ENCODE results near the gene SPTY2D1.
"Not testable (repeated sequence)": the region's sequence is repeated elsewhere in the genome, so short reads cannot be mapped to it uniquely, and the experiment has no call there.

SPTY2D1 gene

GRCh38 chr11:18600915-18601569 lies 33.1 kb downstream of the SPTY2D1 start:
- TF ChIP-seq, protein P1, sequence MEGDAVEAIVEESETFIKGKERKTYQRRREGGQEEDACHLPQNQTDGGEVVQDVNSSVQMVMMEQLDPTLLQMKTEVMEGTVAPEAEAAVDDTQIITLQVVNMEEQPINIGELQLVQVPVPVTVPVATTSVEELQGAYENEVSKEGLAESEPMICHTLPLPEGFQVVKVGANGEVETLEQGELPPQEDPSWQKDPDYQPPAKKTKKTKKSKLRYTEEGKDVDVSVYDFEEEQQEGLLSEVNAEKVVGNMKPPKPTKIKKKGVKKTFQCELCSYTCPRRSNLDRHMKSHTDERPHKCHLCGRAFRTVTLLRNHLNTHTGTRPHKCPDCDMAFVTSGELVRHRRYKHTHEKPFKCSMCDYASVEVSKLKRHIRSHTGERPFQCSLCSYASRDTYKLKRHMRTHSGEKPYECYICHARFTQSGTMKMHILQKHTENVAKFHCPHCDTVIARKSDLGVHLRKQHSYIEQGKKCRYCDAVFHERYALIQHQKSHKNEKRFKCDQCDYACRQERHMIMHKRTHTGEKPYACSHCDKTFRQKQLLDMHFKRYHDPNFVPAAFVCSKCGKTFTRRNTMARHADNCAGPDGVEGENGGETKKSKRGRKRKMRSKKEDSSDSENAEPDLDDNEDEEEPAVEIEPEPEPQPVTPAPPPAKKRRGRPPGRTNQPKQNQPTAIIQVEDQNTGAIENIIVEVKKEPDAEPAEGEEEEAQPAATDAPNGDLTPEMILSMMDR (IDR thresholded peaks at IDR 0.05; ENCODE audit: insufficient read depth, missing control alignments) = no peak
- FAIRE-seq (no peak), DNase-seq (ENCODE audit: insufficient read length, low spot score) (no peak)

- TF ChIP-seq, protein P1 (IDR thresholded peaks at IDR 0.05; ENCODE audit: insufficient read depth, missing control alignments) = no peak
- FAIRE-seq (no peak), DNase-seq (ENCODE audit: insufficient read length, low spot score) (no peak)
Observed at GRCh38 chr11:18599739-18600230, 34.4 kb downstream of the SPTY2D1 start, which contains the start of gene MISFA. TSS of gene MISFA (plus strand) at chr11:18599789. CDS start at chr11:18599929, 140 bp downstream.

DNA sequence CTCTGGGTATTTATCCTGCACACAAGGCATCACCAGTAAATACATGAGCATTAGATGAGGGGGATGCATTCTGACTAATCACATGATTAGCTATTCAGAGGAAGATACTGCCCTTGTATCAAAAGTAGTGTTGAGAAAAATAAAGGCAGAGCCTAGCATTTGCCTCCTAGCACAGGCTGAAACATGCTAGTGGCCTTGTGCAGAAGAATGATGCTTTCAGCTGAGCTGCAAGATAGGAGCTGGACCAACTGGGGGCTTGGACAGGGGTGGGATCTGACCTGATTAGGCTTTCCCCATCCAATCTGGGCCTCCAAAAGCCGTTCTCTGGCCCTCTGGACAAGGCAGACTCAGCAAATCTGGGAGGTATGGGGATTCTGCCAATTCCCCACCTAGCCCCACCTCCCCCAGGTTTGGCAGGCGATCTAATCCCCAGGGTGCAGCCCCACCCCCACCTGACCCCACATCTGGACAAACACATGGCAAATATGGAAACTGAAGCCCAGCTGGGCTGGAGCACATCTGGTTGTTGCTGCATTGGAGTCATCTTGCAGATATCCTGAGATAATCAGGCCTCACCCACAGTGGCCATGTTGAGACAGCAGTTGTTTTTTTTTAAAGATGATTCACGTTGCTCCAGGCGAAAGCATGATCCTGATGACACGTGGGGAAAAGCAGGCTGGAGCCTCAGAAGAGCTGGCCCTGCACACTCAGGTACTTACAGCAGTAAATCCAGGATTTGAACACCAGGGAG lies 39.0 kb downstream of the SPTY2D1 start:
- TF ChIP-seq, protein P1 (IDR thresholded peaks at IDR 0.05; ENCODE audit: insufficient read depth, missing control alignments) = no peak
- no peak for DNase-seq (ENCODE audit: insufficient read length, low spot score)
- FAIRE-seq = no peak

- DNase-seq (ENCODE audit: insufficient read length, low spot score); FAIRE-seq: not testable (repeated sequence)
Observed at GRCh38 chr11:18594088-18594487, 40.1 kb downstream of the SPTY2D1 start.

DNA sequence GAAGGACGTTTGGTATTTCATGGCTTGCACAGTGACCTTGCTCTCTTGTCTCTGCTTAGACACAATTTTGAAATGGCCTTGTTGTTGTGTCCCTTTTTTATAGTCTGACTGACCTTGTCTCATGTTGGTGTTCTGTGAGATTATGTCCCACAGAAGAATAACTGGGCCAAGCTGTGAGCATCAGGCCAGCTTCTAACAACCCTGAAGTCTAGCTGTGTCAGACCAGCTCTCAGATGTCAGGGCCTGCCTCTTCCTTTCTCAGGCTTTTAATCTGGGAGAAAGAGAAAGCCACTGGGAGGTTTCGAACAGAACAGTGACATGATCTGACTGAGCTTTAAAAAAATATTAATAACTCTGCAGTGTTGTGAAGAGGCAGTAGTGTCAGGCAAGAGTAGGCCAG lies 43.6 kb downstream of the SPTY2D1 start:
- DNase-seq (ENCODE audit: insufficient read length, low spot score) (no peak), FAIRE-seq (no peak)
- TF ChIP-seq, protein P1 (IDR thresholded peaks at IDR 0.05; ENCODE audit: insufficient read depth, missing control alignments) = no peak

DNA sequence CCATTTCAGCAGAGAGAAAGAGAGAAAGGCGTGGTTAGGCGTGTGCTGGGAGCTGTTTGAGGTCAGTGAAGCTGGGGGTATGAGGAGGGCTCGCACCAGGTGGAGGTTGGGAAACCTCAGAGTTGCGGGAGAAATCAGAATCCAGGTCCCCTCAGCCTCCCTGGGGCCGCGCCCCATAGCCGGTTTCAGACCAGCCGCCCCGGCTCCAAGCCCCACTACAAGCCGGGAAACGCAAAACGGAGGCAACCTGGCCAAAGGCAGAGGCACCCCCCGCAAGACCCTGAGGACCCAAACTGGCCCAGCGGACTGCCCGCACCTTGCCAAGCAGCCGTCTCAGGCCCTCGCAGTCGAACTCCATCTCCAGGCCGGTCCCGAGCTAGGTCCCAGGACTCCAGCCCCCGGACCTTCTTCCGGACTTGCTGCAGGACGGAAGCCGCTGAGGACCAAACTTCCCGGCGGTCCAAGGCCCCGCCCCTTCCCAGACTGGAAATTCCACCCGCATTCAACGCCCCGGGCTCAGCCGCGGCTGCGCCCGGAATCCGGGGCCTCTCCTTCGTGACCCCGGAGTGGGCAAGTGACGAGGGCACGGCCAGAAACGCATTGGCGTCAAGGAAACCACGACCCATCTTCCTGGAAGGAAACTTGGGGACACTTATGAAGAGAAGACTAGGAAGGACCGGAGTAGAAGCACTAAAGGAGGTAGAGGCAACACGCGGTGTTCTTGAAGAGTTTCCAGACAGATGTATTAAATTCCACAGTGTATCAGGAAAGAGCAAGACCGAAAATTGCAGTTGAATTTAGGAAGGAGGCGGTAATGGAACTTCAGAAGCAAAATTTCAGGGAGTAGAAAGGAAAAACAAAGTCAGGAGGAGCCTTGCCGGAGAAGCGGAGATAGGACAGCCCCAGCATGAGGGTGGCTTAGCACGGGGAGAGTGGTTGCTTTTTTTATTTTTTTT lies 45.6 kb downstream of the SPTY2D1 start, which contains the start of gene UEVLD:
Gene UEVLD, minus strand, starts transcription at position 438 of the 956 bp plus-strand sequence. Its CDS starts 80 bp downstream, at position 358.
- TF ChIP-seq, protein P1 (IDR thresholded peaks at IDR 0.05; ENCODE audit: insufficient read depth, missing control alignments) = no peak
- DNase-seq (ENCODE audit: insufficient read length, low spot score) (peak; percentile 90), FAIRE-seq (no peak)

DNA sequence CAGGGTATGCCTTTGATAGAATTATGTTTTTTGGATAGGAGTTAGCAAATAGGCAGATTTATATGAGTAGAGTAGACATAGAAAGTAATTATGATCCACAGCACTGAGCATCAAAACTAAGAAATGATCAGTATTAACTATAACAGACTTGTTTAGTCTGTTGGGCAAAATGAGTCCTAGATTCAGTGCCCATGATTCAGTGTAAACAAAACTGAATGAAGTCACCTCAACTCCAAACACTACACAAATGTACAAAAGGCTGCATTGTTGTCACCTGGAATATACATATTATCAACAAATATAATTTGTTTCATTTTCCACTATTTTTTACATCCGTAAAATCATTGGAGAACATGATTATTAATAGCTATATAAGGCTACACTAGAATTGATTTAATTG lies 52.3 kb downstream of the SPTY2D1 start:
- no peak for DNase-seq (ENCODE audit: insufficient read length, low spot score)
- no peak for FAIRE-seq
- TF ChIP-seq, protein P1 (IDR thresholded peaks at IDR 0.05; ENCODE audit: insufficient read depth, missing control alignments) = no peak

Measured in D721Med (cell line).